Astrocyte of the spinal cord (primary cell): ENCODE measurements around the gene ADARB1.

ENCODE experiments used
- DNase-seq: peaks from one replicate; pipeline ENCODE4 v3.0.0; 2011; ENCODE audit warnings: low read depth, low spot score
- H3K4me3 ChIP-seq: 2 replicates; pipeline ENCODE4 v1.5.1; 2011; ENCODE audit warnings: low read depth, mild to moderate bottlenecking, low read length, moderate library complexity
- CTCF ChIP-seq: IDR thresholded peaks from 2 replicates; pipeline ENCODE4 v1.5.1; 2012; ENCODE audit warnings: low read depth, mild to moderate bottlenecking, low read length, inconsistent platforms
- in situ Hi-C: cut with HindIII; loops from 2 replicates; pipeline ENCODE4 v1.10.0; 2017; ENCODE audit warnings: low sequenced_read_pairs

The ADARB1 gene

GRCh38 chr21:45091550-45092322 is 17.4 kb downstream of the ADARB1 start:
- H3K4me3 ChIP-seq: no peak overlapping the region
- TF ChIP-seq CTCF: no peak
- in situ Hi-C loops: no loop called here
- DNase-seq: peak; percentile 25

GRCh38 chr21:45093035-45093532 is 18.7 kb downstream of the ADARB1 start:
- TF ChIP-seq CTCF: no peak
- no peak overlapping the region for H3K4me3 ChIP-seq
- DNase-seq: no peak
- in situ Hi-C loops: no loop called here

- in situ Hi-C loops: no loop called here
- no peak for DNase-seq
- no peak for TF ChIP-seq CTCF
Measured at GRCh38 chr21:45094412-45094811, 20.0 kb downstream of the ADARB1 start.

DNA sequence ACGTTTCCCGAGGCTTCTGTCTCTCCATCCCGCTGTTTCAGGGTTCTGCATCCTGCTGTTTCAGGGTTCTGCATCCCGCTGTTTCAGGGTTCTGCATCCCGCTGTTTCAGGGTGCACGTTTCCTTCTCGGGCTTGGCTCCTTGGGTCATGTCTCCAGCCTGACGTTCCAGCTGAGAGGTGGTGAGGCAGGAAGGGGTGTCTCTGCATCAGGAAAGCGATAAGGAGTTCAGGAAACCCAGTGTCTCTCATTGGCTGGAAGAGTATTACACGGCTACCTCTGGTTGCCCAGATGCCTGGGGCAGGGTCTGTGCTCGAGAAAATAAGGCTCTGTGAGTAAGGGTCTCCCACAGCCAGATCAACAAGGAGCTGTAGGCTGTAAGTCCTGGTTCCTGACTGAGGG is 21.1 kb downstream of the ADARB1 start:
- TF ChIP-seq CTCF: no peak
- no peak overlapping the region for H3K4me3 ChIP-seq
- DNase-seq: no peak
- in situ Hi-C loops: no loop called here

More at GRCh38 chr21:45094412-45094811, 20.0 kb downstream of the ADARB1 start:
- no peak overlapping the region for H3K4me3 ChIP-seq

- in situ Hi-C loops: no loop called here
- no peak for TF ChIP-seq CTCF
- no peak for DNase-seq
- H3K4me3 ChIP-seq: no peak overlapping the region
Measured at GRCh38 chr21:45096217-45096616, 21.8 kb downstream of the ADARB1 start.

DNA sequence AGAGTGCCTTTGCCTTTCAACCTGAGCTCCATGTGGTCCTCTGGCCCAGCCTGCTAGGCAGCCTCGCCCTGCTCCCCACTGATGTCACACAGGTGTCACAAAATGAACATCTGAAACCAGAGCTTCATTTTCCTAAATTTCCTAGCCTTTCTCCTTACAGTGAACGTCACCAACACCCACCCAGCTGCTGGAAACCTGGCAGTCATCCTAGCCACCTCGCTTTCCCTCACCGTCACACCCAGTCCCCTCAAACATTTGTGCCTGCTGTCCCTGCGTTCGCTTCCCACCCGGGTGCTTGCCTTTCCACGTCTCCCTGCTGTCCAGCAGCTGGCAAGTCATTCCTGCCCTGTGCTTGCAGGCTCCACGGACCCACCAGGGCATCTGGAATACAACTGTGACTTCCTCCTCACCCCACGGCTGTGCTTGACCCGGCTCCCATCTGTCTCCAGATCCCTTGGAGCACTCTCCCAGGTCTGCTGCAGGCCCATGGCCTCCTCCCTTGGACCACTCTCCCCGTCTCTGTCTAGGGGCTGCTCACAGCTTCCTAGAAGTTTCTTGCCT is 23.5 kb downstream of the ADARB1 start:
- in situ Hi-C loops: no loop called here
- no peak for DNase-seq
- H3K4me3 ChIP-seq: no peak overlapping the region
- TF ChIP-seq CTCF: no peak
